Mesenchymal stem cell (in vitro differentiated cells and primary cell): ENCODE results near the gene RAB4A.

Experiments used
- DNase-seq: peaks from one replicate; pipeline ENCODE4 v3.0.0-alpha.2; 2013
- H2AFZ ChIP-seq: one replicate; pipeline ENCODE4 v1.6.1; 2013; ENCODE audit warnings: low read depth, mild to moderate bottlenecking, control low read depth, inconsistent platforms, low read length, moderate library complexity
- H2AK5ac ChIP-seq: 2 replicates; pipeline ENCODE4 v1.6.1; 2013; ENCODE audit warnings: low read length, moderate library complexity, mild to moderate bottlenecking, inconsistent platforms; ENCODE audit not compliant: severe bottlenecking
- H2BK120ac ChIP-seq: one replicate; pipeline ENCODE4 v1.6.1; 2013; ENCODE audit warnings: low read depth, mild to moderate bottlenecking, inconsistent platforms, low read length, moderate library complexity
- H2BK12ac ChIP-seq, 2 experiments: one replicate each; pipeline ENCODE4 v1.6.1; 2013; ENCODE audit warnings: inconsistent platforms in 2 of 2, low read length in 2 of 2, mild to moderate bottlenecking in 2 of 2, moderate library complexity in 2 of 2, control low read depth in 1 of 2
- H2BK15ac ChIP-seq: one replicate; pipeline ENCODE4 v1.6.1; 2013; ENCODE audit warnings: mild to moderate bottlenecking, low read depth, inconsistent platforms; ENCODE audit not compliant: poor library complexity, severe bottlenecking
- H2BK5ac ChIP-seq: 2 replicates; pipeline ENCODE4 v1.6.1; 2013; ENCODE audit warnings: low read depth, mild to moderate bottlenecking, low read length, control low read depth, inconsistent platforms; ENCODE audit not compliant: poor library complexity, severe bottlenecking
- H3K14ac ChIP-seq, 2 experiments: one replicate each; pipeline ENCODE4 v1.6.1; 2013; ENCODE audit warnings: inconsistent platforms in 2 of 2, low read length in 2 of 2, control low read depth in 1 of 2, mild to moderate bottlenecking in 1 of 2, moderate library complexity in 1 of 2
- H3K18ac ChIP-seq, 2 experiments: one replicate each; pipeline ENCODE4 v1.6.1; 2013; ENCODE audit warnings: inconsistent platforms in 2 of 2, low read length in 2 of 2, control low read depth in 1 of 2, low read depth in 1 of 2, mild to moderate bottlenecking in 1 of 2
- H3K23ac ChIP-seq, 2 experiments: one replicate each; pipeline ENCODE4 v1.6.1; 2013; ENCODE audit warnings: inconsistent platforms in 2 of 2, low read length in 2 of 2, mild to moderate bottlenecking in 2 of 2, moderate library complexity in 2 of 2, control low read depth in 1 of 2
- H3K27ac ChIP-seq: 2 replicates; pipeline ENCODE4 v1.5.1; 2013; ENCODE audit warnings: mild to moderate bottlenecking, moderate library complexity, low read length, control low read depth, inconsistent platforms; ENCODE audit not compliant: poor library complexity, severe bottlenecking
- H3K27me3 ChIP-seq, 2 experiments: 2 replicates each; pipeline versions ENCODE4 v1.6.1 to v1.7.0; 2013; ENCODE audit warnings: low read length in 2 of 2, mild to moderate bottlenecking in 2 of 2, moderate library complexity in 2 of 2, control low read depth in 1 of 2, inconsistent platforms in 1 of 2; ENCODE audit not compliant: control insufficient read depth in 1 of 2, insufficient read depth in 1 of 2
- H3K36me3 ChIP-seq, 2 experiments: 2 replicates each; pipeline versions ENCODE4 v1.6.1 to v1.7.0; 2013; ENCODE audit warnings: low read length in 2 of 2, control low read depth in 1 of 2, inconsistent platforms in 1 of 2, low read depth in 1 of 2, mild to moderate bottlenecking in 1 of 2; ENCODE audit not compliant: insufficient read depth in 2 of 2, control insufficient read depth in 1 of 2
- H3K4ac ChIP-seq, 2 experiments: one replicate each; pipeline ENCODE4 v1.6.1; 2013; ENCODE audit warnings: inconsistent platforms in 2 of 2, low read length in 2 of 2, mild to moderate bottlenecking in 2 of 2, moderate library complexity in 2 of 2, control low read depth in 1 of 2, low read depth in 1 of 2
- H3K4me1 ChIP-seq: 2 replicates; pipeline ENCODE4 v1.6.1; 2013; ENCODE audit warnings: low read depth, low read length, control low read depth; ENCODE audit not compliant: control insufficient read depth, insufficient read depth
- H3K4me2 ChIP-seq: 2 replicates; pipeline ENCODE4 v1.6.1; 2013; ENCODE audit warnings: low read length, mild to moderate bottlenecking, inconsistent platforms; ENCODE audit not compliant: poor library complexity, severe bottlenecking
- H3K4me3 ChIP-seq, 2 experiments: 2 replicates each; pipeline versions ENCODE4 v1.5.1 to v1.7.0; 2013; ENCODE audit warnings: low read length in 2 of 2, mild to moderate bottlenecking in 2 of 2, control low read depth in 1 of 2, low read depth in 1 of 2; ENCODE audit not compliant: insufficient read depth in 1 of 2
- H3K79me1 ChIP-seq: replicated peaks from 2 replicates; pipeline ENCODE4 v1.6.1; 2013; ENCODE audit warnings: mild to moderate bottlenecking, control low read depth, low read length, inconsistent platforms; ENCODE audit not compliant: poor library complexity, severe bottlenecking
- H3K9ac ChIP-seq: 2 replicates; pipeline ENCODE4 v1.7.0; 2013; ENCODE audit warnings: mild to moderate bottlenecking, low read length, moderate library complexity
- H3K9me3 ChIP-seq: 2 replicates; pipeline ENCODE4 v1.7.0; 2013; ENCODE audit warnings: mild to moderate bottlenecking, low read length; ENCODE audit not compliant: control insufficient read depth
- H4K8ac ChIP-seq: one replicate; pipeline ENCODE4 v1.6.1; 2013; ENCODE audit warnings: inconsistent platforms, mild to moderate bottlenecking, low read length, moderate library complexity
- H4K91ac ChIP-seq: one replicate; pipeline ENCODE4 v1.6.1; 2013; ENCODE audit warnings: mild to moderate bottlenecking, low read length, inconsistent platforms
- WGBS: methylation state at CpG from one replicate; pipeline ENCODE4 v1.1.7; 2013; ENCODE audit warnings: mixed read lengths; 5-methylcytosine and 5-hydroxymethylcytosine counted together

Gene RAB4A

GRCh38 chr1:229318056-229318455 is 47.1 kb downstream of the RAB4A start:
- 61% methylated on average over 4 of the region's 4 CpGs for WGBS
- no peak overlapping the region for H2BK12ac ChIP-seq
- no peak overlapping the region for H3K23ac ChIP-seq

GRCh38 chr1:229319487-229319886 is 48.6 kb downstream of the RAB4A start:
- H3K18ac ChIP-seq: no peak overlapping the region
- H3K4me3 ChIP-seq: no peak overlapping the region
- no peak overlapping the region for H3K14ac ChIP-seq
- H3K9me3 ChIP-seq: no peaks in the 10 kb centered on the region
- peaks cover 3% of the 10 kb centered on the region for H3K4me1 ChIP-seq
- no peak overlapping the region for H3K9ac ChIP-seq
- H2BK15ac ChIP-seq: no peak overlapping the region
- H2AFZ ChIP-seq: no peak overlapping the region
- H3K79me1 ChIP-seq: peaks cover 6% of the 10 kb centered on the region
- H4K91ac ChIP-seq: no peak overlapping the region
- no peak overlapping the region for H2AK5ac ChIP-seq
- peak overlapping the region in 1 of 2 experiments; percentile 28 for H3K4ac ChIP-seq
- no peak overlapping the region for H2BK5ac ChIP-seq
- H3K4me2 ChIP-seq: no peak overlapping the region
- no peak overlapping the region for H2BK120ac ChIP-seq
- peaks cover 7 to 46% of the 10 kb centered on the region in 2 experiments for H3K36me3 ChIP-seq
- H3K27me3 ChIP-seq: no peaks in the 10 kb centered on the region
- H3K27ac ChIP-seq: no peak overlapping the region
- H2BK12ac ChIP-seq: no peak overlapping the region
- DNase-seq: no peak
- 100% methylated on average over 7 of the region's 7 CpGs for WGBS
- H4K8ac ChIP-seq: no peak overlapping the region
- H3K23ac ChIP-seq: no peak overlapping the region

More at GRCh38 chr1:229318056-229318455, 47.1 kb downstream of the RAB4A start:
- Histone ChIP-seq H3K79me1 (peaks cover 7% of the 10 kb centered on the region), H3K18ac (no peak overlapping the region), H3K4me3 (no peak overlapping the region), H4K8ac (no peak overlapping the region), H2AFZ (no peak overlapping the region), H3K4me1 (peaks cover 3% of the 10 kb centered on the region), H3K9ac (no peak overlapping the region), H3K36me3 (peaks cover 7 to 42% of the 10 kb centered on the region in 2 experiments), H3K9me3 (no peaks in the 10 kb centered on the region), H3K14ac (no peak overlapping the region), H2AK5ac (no peak overlapping the region), H2BK15ac (no peak overlapping the region), H2BK120ac (no peak overlapping the region), H4K91ac (no peak overlapping the region), H3K27me3 (no peaks in the 10 kb centered on the region), H3K27ac (peak overlapping the region; percentile 11), H3K4ac (no peak overlapping the region), H3K4me2 (no peak overlapping the region), H2BK5ac (no peak overlapping the region)
- peak; percentile 38 for DNase-seq

GRCh38 chr1:229323201-229323600 is 52.3 kb downstream of the RAB4A start:
- no peak overlapping the region for H2AFZ ChIP-seq

GRCh38 chr1:229323885-229324553 is 53.1 kb downstream of the RAB4A start:
- Histone ChIP-seq H2BK15ac (no peak overlapping the region), H4K91ac (no peak overlapping the region), H3K27me3 (no peaks in the 10 kb centered on the region), H2BK120ac (no peak overlapping the region), H3K9me3 (no peaks in the 10 kb centered on the region), H3K36me3 (peaks cover 12 to 51% of the 10 kb centered on the region in 2 experiments), H3K23ac (no peak overlapping the region), H3K4ac (no peak overlapping the region), H3K4me3 (no peak overlapping the region), H3K9ac (no peak overlapping the region), H3K27ac (no peak overlapping the region), H2AK5ac (no peak overlapping the region), H2AFZ (no peak overlapping the region), H3K4me2 (no peak overlapping the region), H4K8ac (no peak overlapping the region), H3K14ac (no peak overlapping the region), H3K79me1 (peaks cover 19% of the 10 kb centered on the region), H3K4me1 (peaks cover 3% of the 10 kb centered on the region), H3K18ac (no peak overlapping the region), H2BK12ac (no peak overlapping the region), H2BK5ac (no peak overlapping the region)
- no CpG with 5 or more reads among the region's 2 CpGs for WGBS
- DNase-seq: no peak

More at GRCh38 chr1:229323201-229323600, 52.3 kb downstream of the RAB4A start:
- Histone ChIP-seq H2BK15ac (no peak overlapping the region), H3K4me1 (peaks cover 3% of the 10 kb centered on the region), H3K9me3 (no peaks in the 10 kb centered on the region), H4K91ac (no peak overlapping the region), H3K27ac (no peak overlapping the region), H3K36me3 (peaks cover 12 to 51% of the 10 kb centered on the region in 2 experiments), H3K4me3 (no peak overlapping the region), H2AK5ac (no peak overlapping the region), H3K9ac (no peak overlapping the region), H3K14ac (no peak overlapping the region), H3K18ac (no peak overlapping the region), H3K79me1 (peaks cover 19% of the 10 kb centered on the region), H2BK120ac (no peak overlapping the region), H2BK5ac (no peak overlapping the region), H3K4me2 (no peak overlapping the region), H4K8ac (no peak overlapping the region), H3K27me3 (no peaks in the 10 kb centered on the region), H3K4ac (no peak overlapping the region), H2BK12ac (no peak overlapping the region), H3K23ac (no peak overlapping the region)
- 83% methylated on average over 6 of the region's 7 CpGs for WGBS
- peak; percentile 25 for DNase-seq
